ENCODE measurements around the gene NEK1.

NEK1 gene

GRCh38 chr4:169420291-169420690 lies 192.1 kb downstream of the NEK1 start:
- no peak overlapping the region for H3K4me3 ChIP-seq (ENCODE audit: low read depth, low read length)
- TF ChIP-seq CTCF (IDR thresholded peaks at IDR 0.05; ENCODE audit: low read depth, low read length, missing control alignments): no peak
- no peak for DNase-seq (ENCODE audit: low read depth)

GRCh38 chr4:169418846-169419245 lies 193.5 kb downstream of the NEK1 start:
- no peak for DNase-seq (ENCODE audit: low read depth)
- no peak for TF ChIP-seq CTCF (IDR thresholded peaks at IDR 0.05; ENCODE audit: low read depth, low read length, missing control alignments)
- no peak overlapping the region for H3K4me3 ChIP-seq (ENCODE audit: low read depth, low read length)

- no peak for TF ChIP-seq CTCF (IDR thresholded peaks at IDR 0.05; ENCODE audit: low read depth, low read length, missing control alignments)
- no peak for DNase-seq (ENCODE audit: low read depth)
- H3K4me3 ChIP-seq (ENCODE audit: low read depth, low read length): no peak overlapping the region
Observed at GRCh38 chr4:169417629-169418282, 194.6 kb downstream of the NEK1 start.

- no peak overlapping the region for H3K4me3 ChIP-seq (ENCODE audit: low read depth, low read length)
- TF ChIP-seq CTCF (IDR thresholded peaks at IDR 0.05; ENCODE audit: low read depth, low read length, missing control alignments): no peak
- no peak for DNase-seq (ENCODE audit: low read depth)
Observed at GRCh38 chr4:169416997-169417396, 195.4 kb downstream of the NEK1 start.

- no peak overlapping the region for H3K4me3 ChIP-seq (ENCODE audit: low read depth, low read length)
- TF ChIP-seq CTCF (IDR thresholded peaks at IDR 0.05; ENCODE audit: low read depth, low read length, missing control alignments): no peak
- DNase-seq (ENCODE audit: low read depth): no peak
Observed at GRCh38 chr4:169416461-169416860, 195.9 kb downstream of the NEK1 start.

- H3K4me3 ChIP-seq (ENCODE audit: low read depth, low read length): no peak overlapping the region
- no peak for TF ChIP-seq CTCF (IDR thresholded peaks at IDR 0.05; ENCODE audit: low read depth, low read length, missing control alignments)
Observed at GRCh38 chr4:169414913-169415312, 197.5 kb downstream of the NEK1 start.

GRCh38 chr4:169412046-169412445 lies 200.3 kb downstream of the NEK1 start:
- no peak for TF ChIP-seq CTCF (IDR thresholded peaks at IDR 0.05; ENCODE audit: low read depth, low read length, missing control alignments)
- no peak for DNase-seq (ENCODE audit: low read depth)
- H3K4me3 ChIP-seq (ENCODE audit: low read depth, low read length): no peak overlapping the region

More at GRCh38 chr4:169414913-169415312, 197.5 kb downstream of the NEK1 start:
- DNase-seq (ENCODE audit: low read depth): no peak
